Fibroblast of lung (primary cell): ENCODE results near the gene SP9.

Experiments used
- CTCF ChIP-seq, 2 donors: IDR thresholded peaks in 1 of 2; conservative IDR thresholded peaks in 1 of 2; 1 replicate in 1 of 2; 2 replicates in 1 of 2; pipeline ENCODE4 v1.5.1; 2011 to 2012; ENCODE audit warnings: low read length in 2 of 2, control low read depth in 1 of 2, inconsistent platforms in 1 of 2, low read depth in 1 of 2, mild to moderate bottlenecking in 1 of 2
- EZH2 ChIP-seq: IDR thresholded peaks from 2 replicates; pipeline ENCODE4 v1.5.1; 2012; ENCODE audit warnings: low read length, control low read depth, mild to moderate bottlenecking; ENCODE audit errors: missing control alignments

GRCh38 chr2:174341293-174341994 lies 6.7 kb downstream of the SP9 start:
- peak; percentile 92 to 98 for TF ChIP-seq CTCF (conservative IDR thresholded peaks at IDR 0.05 in 1 of 2, IDR thresholded peaks at IDR 0.05 in 1 of 2; ENCODE audit: low read depth in 1 of 2, low read length in 2 of 2)
- no peak for TF ChIP-seq EZH2
